SK-N-SH treated with all-trans-retinoic acid at 6 μM for 48 hours (cell line): ENCODE data around the gene CCDC57.
"Not testable (repeated sequence)": the region's sequence is repeated elsewhere in the genome, so short reads cannot be mapped to it uniquely, and the experiment has no call there.

ENCODE experiments used
- ATAC-seq: fragments of 200-7000 bp; cut with Tn5 transposase; 3 replicates; pipeline ENCODE4 v1.9.1; 2020; ENCODE audit warnings: mild to moderate bottlenecking, moderate library complexity
- ARNTL ChIP-seq: fragments of 450-650 bp; formaldehyde crosslinking; IDR thresholded peaks from 2 replicates; pipeline ENCODE4 v1.5.0; 2020; ENCODE audit warnings: low read depth, mild to moderate bottlenecking, moderate library complexity, borderline replicate concordance
- BACH2 ChIP-seq: fragments of 250-450 bp; sonication (Bioruptor Pico); IDR thresholded peaks from 2 replicates; pipeline ENCODE4 v1.9.0; 2021; ENCODE audit warnings: mild to moderate bottlenecking, borderline replicate concordance
- CREB5 ChIP-seq: fragments of 250-450 bp; sonication (Bioruptor Pico); IDR thresholded peaks from 2 replicates; pipeline ENCODE4 v1.5.1; 2020; ENCODE audit warnings: low read depth, mild to moderate bottlenecking, moderate library complexity
- CSDC2 ChIP-seq: fragments of 250-450 bp; sonication (Bioruptor Pico); IDR thresholded peaks from 2 replicates; pipeline ENCODE4 v1.5.0; 2020; ENCODE audit warnings: mild to moderate bottlenecking, moderate library complexity
- ESRRG ChIP-seq: fragments of 250-450 bp; sonication (Bioruptor Pico); IDR thresholded peaks from 2 replicates; pipeline ENCODE4 v1.6.1; 2021; ENCODE audit warnings: mild to moderate bottlenecking
- GLIS3 ChIP-seq: fragments of 250-450 bp; sonication (Bioruptor Pico); IDR thresholded peaks from 2 replicates; pipeline ENCODE4 v1.5.0; 2020; ENCODE audit warnings: mild to moderate bottlenecking, moderate library complexity
- ISL1 ChIP-seq: fragments of 250-450 bp; sonication (Bioruptor Pico); IDR thresholded peaks from 2 replicates; pipeline ENCODE4 v2.1.2; 2022; ENCODE audit warnings: mild to moderate bottlenecking, moderate library complexity
- OSR1 ChIP-seq: fragments of 250-450 bp; sonication (Bioruptor Pico); IDR thresholded peaks from 2 replicates; pipeline ENCODE4 v1.8.0; 2022; ENCODE audit warnings: moderate library complexity, mild to moderate bottlenecking, inconsistent platforms
- PATZ1 ChIP-seq: fragments of 250-450 bp; sonication (Bioruptor Pico); IDR thresholded peaks from 2 replicates; pipeline ENCODE4 v1.8.0; 2020; ENCODE audit warnings: mild to moderate bottlenecking, moderate library complexity, borderline replicate concordance
- PPARA ChIP-seq: fragments of 250-450 bp; sonication (Bioruptor Pico); IDR thresholded peaks from 2 replicates; pipeline ENCODE4 v1.5.0; 2020; ENCODE audit warnings: mild to moderate bottlenecking, borderline replicate concordance
- SNAI2 ChIP-seq: fragments of 250-450 bp; sonication (Bioruptor Pico); IDR thresholded peaks from 2 replicates; pipeline ENCODE4 v1.5.0; 2020; ENCODE audit warnings: mild to moderate bottlenecking, moderate library complexity
- TCF4 ChIP-seq: fragments of 250-450 bp; sonication (Bioruptor Pico); IDR thresholded peaks from 2 replicates; pipeline ENCODE4 v1.8.0; 2021; ENCODE audit warnings: mild to moderate bottlenecking, moderate library complexity, borderline replicate concordance
- TOX ChIP-seq: fragments of 250-450 bp; sonication (Bioruptor Pico); IDR thresholded peaks from 2 replicates; pipeline ENCODE4 v1.8.0; 2021; ENCODE audit warnings: mild to moderate bottlenecking, moderate library complexity, borderline replicate concordance
- ZC3H10 ChIP-seq: fragments of 250-450 bp; sonication (Bioruptor Pico); IDR thresholded peaks from 2 replicates; pipeline ENCODE4 v1.5.1; 2021; ENCODE audit warnings: mild to moderate bottlenecking, moderate library complexity
- ZFP3 ChIP-seq: fragments of 250-450 bp; sonication (Bioruptor Pico); IDR thresholded peaks from 2 replicates; pipeline ENCODE4 v1.5.0; 2020; ENCODE audit warnings: mild to moderate bottlenecking, moderate library complexity
- ZFP30 ChIP-seq: fragments of 450-650 bp; formaldehyde crosslinking; IDR thresholded peaks from 2 replicates; pipeline ENCODE4 v1.5.0; 2022; ENCODE audit warnings: mild to moderate bottlenecking, moderate library complexity
- ZNF565 ChIP-seq: fragments of 450-650 bp; formaldehyde crosslinking; conservative IDR thresholded peaks from 2 replicates; pipeline ENCODE4 v1.5.0; 2020; ENCODE audit warnings: low read depth, mild to moderate bottlenecking, moderate library complexity
- ZNF70 ChIP-seq: fragments of 450-650 bp; formaldehyde crosslinking; IDR thresholded peaks from 2 replicates; pipeline ENCODE4 v1.5.0; 2020; ENCODE audit warnings: mild to moderate bottlenecking, moderate library complexity
- TF ChIP-seq, protein P1 (sequence below): fragments of 250-450 bp; sonication (Bioruptor Pico); IDR thresholded peaks from 2 replicates; pipeline ENCODE4 v1.5.0; 2020; ENCODE audit warnings: mild to moderate bottlenecking, moderate library complexity
- TF ChIP-seq, protein P2 (sequence below): fragments of 250-450 bp; sonication (Bioruptor Pico); IDR thresholded peaks from 2 replicates; pipeline ENCODE4 v1.5.1; 2021; ENCODE audit warnings: mild to moderate bottlenecking, moderate library complexity
- TF ChIP-seq, protein P3 (sequence below): fragments of 250-450 bp; sonication (Bioruptor Pico); IDR thresholded peaks from 2 replicates; pipeline ENCODE4 v1.8.0; 2021; ENCODE audit warnings: low read depth, mild to moderate bottlenecking, moderate library complexity, borderline replicate concordance

CCDC57 gene

GRCh38 chr17:82175951-82176350 is 36.7 kb downstream of the CCDC57 start:
- ATAC-seq: no peak
- no peak for TF ChIP-seq PATZ1 (CRISPR knock-in tag)
- TF ChIP-seq CREB5 (CRISPR knock-in tag): no peak
- TF ChIP-seq OSR1 (CRISPR knock-in tag): no peak
- TF ChIP-seq ZC3H10 (CRISPR knock-in tag): no peak
- TF ChIP-seq ISL1 (CRISPR knock-in tag): no peak
- TF ChIP-seq PPARA (CRISPR knock-in tag): no peak
- TF ChIP-seq, protein P1, sequence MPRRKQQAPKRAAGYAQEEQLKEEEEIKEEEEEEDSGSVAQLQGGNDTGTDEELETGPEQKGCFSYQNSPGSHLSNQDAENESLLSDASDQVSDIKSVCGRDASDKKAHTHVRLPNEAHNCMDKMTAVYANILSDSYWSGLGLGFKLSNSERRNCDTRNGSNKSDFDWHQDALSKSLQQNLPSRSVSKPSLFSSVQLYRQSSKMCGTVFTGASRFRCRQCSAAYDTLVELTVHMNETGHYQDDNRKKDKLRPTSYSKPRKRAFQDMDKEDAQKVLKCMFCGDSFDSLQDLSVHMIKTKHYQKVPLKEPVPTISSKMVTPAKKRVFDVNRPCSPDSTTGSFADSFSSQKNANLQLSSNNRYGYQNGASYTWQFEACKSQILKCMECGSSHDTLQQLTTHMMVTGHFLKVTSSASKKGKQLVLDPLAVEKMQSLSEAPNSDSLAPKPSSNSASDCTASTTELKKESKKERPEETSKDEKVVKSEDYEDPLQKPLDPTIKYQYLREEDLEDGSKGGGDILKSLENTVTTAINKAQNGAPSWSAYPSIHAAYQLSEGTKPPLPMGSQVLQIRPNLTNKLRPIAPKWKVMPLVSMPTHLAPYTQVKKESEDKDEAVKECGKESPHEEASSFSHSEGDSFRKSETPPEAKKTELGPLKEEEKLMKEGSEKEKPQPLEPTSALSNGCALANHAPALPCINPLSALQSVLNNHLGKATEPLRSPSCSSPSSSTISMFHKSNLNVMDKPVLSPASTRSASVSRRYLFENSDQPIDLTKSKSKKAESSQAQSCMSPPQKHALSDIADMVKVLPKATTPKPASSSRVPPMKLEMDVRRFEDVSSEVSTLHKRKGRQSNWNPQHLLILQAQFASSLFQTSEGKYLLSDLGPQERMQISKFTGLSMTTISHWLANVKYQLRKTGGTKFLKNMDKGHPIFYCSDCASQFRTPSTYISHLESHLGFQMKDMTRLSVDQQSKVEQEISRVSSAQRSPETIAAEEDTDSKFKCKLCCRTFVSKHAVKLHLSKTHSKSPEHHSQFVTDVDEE (CRISPR knock-in tag): no peak
- TF ChIP-seq ZNF70 (CRISPR knock-in tag): no peak
- TF ChIP-seq BACH2 (CRISPR knock-in tag): no peak
- no peak for TF ChIP-seq ESRRG
- no peak for TF ChIP-seq ARNTL (CRISPR knock-in tag)
- no peak for TF ChIP-seq TCF4
- no peak for TF ChIP-seq ZNF565
- no peak for TF ChIP-seq TOX (CRISPR knock-in tag)
- TF ChIP-seq, protein P2, sequence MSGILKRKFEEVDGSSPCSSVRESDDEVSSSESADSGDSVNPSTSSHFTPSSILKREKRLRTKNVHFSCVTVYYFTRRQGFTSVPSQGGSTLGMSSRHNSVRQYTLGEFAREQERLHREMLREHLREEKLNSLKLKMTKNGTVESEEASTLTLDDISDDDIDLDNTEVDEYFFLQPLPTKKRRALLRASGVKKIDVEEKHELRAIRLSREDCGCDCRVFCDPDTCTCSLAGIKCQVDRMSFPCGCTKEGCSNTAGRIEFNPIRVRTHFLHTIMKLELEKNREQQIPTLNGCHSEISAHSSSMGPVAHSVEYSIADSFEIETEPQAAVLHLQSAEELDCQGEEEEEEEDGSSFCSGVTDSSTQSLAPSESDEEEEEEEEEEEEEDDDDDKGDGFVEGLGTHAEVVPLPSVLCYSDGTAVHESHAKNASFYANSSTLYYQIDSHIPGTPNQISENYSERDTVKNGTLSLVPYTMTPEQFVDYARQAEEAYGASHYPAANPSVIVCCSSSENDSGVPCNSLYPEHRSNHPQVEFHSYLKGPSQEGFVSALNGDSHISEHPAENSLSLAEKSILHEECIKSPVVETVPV (CRISPR knock-in tag): no peak
- TF ChIP-seq ZFP3 (CRISPR knock-in tag): no peak
- no peak for TF ChIP-seq CSDC2 (CRISPR knock-in tag)
- no peak for TF ChIP-seq GLIS3 (CRISPR knock-in tag)

DNA sequence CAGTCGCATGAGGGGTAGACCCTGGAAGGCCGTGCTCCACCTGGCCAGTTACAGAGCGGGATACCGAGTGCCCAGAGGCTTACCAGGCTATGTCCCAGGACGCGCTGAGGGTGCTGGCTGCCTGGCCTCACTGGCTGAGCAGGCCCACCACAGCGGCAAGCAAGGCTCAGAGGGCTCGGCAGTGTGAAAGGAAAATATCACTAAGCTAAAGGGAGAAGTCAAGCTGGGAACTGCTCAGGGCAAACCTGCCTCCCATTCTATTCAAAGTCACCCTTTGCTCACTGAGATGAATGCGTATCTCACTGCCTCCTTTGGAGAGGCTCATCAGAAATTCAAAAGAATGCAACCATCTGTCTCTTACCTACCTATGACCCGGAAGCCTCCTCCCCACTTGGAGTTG is 37.4 kb downstream of the CCDC57 start:
- TF ChIP-seq ZFP3 (CRISPR knock-in tag) (no peak), ZNF70 (CRISPR knock-in tag) (no peak), ZFP30 (no peak), ZC3H10 (CRISPR knock-in tag) (no peak), PPARA (CRISPR knock-in tag) (no peak), SNAI2 (CRISPR knock-in tag) (no peak), GLIS3 (CRISPR knock-in tag) (no peak), CREB5 (CRISPR knock-in tag) (no peak), TOX (CRISPR knock-in tag) (no peak)
- TF ChIP-seq, protein P1 (CRISPR knock-in tag): no peak
- TF ChIP-seq, protein P3, sequence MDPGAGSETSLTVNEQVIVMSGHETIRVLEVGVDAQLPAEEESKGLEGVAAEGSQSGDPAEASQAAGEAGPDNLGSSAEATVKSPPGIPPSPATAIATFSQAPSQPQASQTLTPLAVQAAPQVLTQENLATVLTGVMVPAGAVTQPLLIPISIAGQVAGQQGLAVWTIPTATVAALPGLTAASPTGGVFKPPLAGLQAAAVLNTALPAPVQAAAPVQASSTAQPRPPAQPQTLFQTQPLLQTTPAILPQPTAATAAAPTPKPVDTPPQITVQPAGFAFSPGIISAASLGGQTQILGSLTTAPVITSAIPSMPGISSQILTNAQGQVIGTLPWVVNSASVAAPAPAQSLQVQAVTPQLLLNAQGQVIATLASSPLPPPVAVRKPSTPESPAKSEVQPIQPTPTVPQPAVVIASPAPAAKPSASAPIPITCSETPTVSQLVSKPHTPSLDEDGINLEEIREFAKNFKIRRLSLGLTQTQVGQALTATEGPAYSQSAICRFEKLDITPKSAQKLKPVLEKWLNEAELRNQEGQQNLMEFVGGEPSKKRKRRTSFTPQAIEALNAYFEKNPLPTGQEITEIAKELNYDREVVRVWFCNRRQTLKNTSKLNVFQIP (CRISPR knock-in tag): no peak

DNA sequence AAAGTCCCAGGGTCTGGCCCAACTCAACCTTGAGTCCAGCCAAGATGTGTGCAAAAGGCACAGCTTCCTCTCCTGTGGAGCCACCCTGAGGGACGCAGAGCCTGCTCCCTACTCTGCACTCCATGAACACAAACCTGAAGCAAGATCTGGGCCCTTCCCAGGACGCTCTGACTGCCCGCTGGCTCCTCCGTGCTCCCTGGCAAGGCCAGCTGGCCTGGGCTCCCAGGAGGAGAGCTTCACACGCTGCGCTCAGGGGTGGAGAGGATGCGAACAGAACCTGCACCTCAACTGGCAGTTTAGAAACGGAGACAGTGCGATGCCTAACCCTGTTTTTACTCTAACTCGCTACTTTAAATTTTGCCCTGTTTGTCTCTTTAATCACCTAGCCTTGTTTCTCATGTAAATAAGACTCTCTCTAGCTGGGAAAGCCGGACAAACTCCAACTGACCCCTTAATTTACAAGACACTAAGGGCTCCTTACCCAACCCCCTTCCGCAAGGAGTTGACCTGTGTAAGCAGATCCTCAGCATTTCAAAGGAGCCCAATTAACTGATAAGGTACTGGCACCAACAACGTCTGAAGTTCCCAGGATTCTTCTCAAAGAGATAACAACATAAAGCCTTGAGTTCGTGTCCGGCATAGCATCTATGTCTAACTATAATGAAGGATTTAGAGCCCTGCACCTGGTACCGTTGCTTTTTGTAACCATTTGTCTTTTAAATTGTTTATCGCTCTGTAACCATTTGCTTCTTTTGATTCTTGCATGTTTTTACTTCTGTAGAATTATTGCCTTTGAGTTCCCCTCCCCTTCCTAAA is 38.4 kb downstream of the CCDC57 start:
- ATAC-seq: not testable (repeated sequence)

More for the DNA sequence above, 37.4 kb downstream of the CCDC57 start:
- ATAC-seq: no peak
